Inflammatory macrophage treated with lipopolysaccharide for 4 hours (primary cell): ENCODE data around the gene DOLPP1.
"Not testable (repeated sequence)": the region's sequence is repeated elsewhere in the genome, so short reads cannot be mapped to it uniquely, and the experiment has no call there.

Experiments
- DNase-seq: peaks from one replicate; pipeline ENCODE4 v3.0.0-alpha.2; 2020

DOLPP1 gene, protein sequence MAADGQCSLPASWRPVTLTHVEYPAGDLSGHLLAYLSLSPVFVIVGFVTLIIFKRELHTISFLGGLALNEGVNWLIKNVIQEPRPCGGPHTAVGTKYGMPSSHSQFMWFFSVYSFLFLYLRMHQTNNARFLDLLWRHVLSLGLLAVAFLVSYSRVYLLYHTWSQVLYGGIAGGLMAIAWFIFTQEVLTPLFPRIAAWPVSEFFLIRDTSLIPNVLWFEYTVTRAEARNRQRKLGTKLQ

GRCh38 chr9:129080601-129081387 is at the start of gene DOLPP1:
DOLPP1 (plus strand) TSS chr9:129081111; CDS start chr9:129081132, 21 bp downstream.
- DNase-seq, result peak; percentile 100

DNA sequence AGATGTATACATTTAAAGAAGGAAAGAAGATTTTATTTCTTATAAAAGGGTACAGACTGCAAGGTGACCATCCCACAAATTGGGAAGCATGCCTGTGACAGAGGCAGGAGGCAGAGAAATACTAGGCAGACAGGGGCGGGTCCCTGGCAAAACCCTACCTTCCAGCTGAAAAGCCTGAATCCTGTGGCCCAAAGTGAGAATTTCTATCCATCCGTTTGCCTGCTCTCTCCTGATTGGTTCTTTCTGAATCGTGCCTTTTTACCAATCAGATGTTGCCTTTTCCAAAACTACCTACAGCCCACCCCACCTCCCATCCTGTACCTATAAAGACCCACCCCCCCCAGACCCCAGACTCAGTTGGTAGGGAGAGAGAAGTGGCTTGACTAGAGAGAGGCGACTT is 49.4 kb upstream of the DOLPP1 start:
- DNase-seq, result no peak

DNA sequence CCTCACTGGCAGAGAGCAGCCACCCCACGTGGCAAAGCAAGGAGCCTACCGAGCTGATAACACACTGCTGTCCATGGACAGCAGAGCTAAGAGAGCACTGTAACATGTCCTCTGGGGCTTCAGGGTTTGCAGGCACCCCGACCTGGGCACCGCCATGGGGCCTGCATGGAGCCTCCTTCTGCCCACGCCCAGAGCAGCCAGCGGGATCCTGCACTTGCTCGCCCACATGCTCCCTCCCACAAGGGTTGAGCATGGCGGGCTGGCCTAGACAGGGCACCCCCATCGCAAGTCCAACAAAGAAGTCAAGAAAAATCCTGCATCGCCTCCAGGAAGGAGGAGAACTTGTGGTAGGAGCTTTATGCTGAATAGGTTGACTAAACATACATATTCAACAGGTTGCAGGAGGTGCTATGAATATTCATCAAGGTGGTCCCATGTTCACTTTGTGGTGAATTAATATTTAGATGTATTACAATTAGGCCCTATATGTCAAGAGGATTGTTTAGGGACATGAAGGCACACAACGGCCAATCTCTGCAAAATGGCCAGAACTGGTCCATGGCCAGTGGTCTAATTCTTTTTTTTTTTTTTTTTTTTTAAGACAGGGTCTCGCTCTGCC is 48.3 kb upstream of the DOLPP1 start:
- DNase-seq, result no peak

DNA sequence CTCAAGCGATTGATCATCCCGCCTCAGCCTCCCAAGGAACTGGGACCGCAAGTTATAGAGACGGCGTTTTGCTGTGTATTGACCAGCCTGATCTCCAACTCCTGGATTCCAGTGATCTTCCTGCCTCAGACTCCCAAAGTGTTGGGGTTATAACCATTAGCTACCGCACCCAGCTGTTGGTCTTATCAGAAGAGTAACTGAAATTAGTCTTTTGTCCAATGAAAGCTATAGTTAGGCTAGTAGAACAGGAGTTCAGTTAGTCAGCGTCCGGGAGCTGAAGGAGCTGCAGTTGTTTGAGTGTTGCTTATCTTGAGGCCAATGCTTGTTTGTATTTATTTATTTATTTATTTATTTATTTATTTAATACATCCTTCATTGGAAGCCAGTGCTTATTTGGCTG is 47.7 kb upstream of the DOLPP1 start:
- no peak for DNase-seq

DNA sequence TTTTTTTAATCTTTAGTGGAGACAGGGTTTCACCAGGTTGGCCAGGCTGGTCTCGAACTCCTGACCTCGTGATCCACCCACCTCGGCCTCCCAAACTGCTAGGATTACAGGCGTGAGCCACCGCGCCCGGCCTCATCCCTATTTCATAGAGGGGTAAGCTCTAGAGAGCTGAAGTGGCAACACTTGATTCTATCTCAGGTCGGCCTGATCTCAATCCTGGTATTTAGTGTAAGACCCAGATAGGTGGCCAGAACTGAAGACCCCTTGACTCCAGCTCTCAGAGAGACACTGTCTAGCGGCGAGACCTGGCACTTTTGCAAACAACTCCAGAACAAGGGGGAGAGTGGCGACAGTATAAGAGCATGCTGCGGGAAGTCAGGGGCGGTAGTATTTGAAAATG is 45.1 kb upstream of the DOLPP1 start:
- not testable (repeated sequence) for DNase-seq

DNA sequence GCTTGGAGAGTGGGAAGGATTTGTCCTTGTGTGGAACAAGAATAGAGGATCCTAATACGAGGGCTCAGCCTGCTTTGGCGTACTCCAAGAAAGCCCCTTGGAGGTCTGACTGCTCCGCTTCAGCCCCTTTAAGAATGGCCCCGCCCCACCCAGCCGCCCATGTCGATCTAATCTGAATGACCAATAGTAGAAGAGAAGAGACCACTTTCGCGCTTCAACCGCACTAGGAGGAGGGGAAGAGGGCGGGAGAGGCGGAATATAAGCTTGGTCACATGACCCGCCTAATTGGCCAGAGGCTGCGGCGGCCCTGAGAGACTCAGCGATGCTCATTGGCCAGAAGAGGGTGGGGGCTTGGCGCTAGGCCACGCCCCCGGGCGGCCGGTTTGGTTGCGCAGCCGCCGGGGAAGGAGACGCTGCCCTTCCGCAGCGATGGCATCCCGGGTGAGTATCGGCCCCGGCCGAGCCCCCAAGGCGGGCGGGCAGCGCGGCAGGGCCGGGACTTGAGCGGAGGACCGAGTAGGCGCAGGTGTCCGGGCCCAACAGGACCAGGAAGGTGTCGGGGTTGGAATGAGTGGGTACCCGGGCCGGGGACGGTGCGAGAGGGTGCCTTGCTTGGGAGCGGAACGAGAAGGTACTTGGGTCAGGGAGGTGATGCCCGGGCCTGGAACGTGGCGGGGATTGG is 44.5 kb upstream of the DOLPP1 start, which contains the start of gene MIGA2:
Gene MIGA2, plus strand, starts transcription at position 386 of the 682 bp plus-strand sequence. CDS start 3,969 bp downstream, outside the sequence.
- DNase-seq, result peak; percentile 99

- no peak for DNase-seq
Measured at GRCh38 chr9:129036923-129037766, 43.8 kb upstream of the DOLPP1 start.

GRCh38 chr9:129037767-129038098 is 43.2 kb upstream of the DOLPP1 start:
- DNase-seq, result no peak

GRCh38 chr9:129038109-129038852 is 42.6 kb upstream of the DOLPP1 start:
- DNase-seq, result no peak

- no peak for DNase-seq
Measured at GRCh38 chr9:129040113-129040643, 40.7 kb upstream of the DOLPP1 start.

DNA sequence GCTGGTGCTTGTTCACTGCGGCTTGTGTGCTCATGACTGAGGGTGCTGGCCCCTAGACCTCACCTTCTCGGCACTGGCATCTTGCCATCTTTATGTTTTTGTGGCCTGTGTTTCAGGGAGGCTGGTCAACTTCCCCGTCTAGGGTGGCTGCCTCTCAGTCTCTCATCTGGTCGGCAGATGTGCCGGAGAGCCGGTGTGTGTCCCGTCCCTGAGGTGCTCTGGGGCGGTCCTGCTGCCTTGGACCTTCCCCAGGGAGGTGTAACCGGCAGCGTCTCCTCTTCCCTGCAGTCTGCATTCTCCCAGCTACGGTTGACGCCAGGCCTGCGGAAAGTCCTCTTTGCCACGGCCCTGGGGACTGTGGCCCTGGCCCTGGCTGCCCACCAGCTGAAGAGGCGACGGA is 38.9 kb upstream of the DOLPP1 start:
- DNase-seq, result no peak

- no peak for DNase-seq
Measured at GRCh38 chr9:129052592-129052991, 28.3 kb upstream of the DOLPP1 start.

DNA sequence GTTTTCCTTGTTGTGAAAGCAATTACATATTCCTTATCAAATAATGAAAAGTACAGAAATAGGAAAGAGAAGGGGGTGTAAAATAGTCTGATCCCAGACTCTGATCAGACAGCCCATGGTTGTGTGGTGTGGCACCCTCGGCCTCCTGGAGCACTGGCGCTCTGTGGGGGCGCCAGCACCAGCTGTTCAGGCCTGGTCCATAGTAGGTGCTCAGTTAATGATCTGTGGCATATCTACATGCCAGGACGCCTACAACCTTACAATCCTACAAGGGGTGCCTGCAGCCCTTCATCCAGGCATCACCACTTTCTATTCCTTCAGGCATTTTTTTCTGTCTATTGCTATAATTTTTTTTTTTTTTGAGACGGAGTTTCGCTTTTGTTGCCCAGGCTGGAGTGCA is 27.9 kb upstream of the DOLPP1 start:
- DNase-seq, result no peak

- no peak for DNase-seq
Measured at GRCh38 chr9:129054163-129054851, 26.6 kb upstream of the DOLPP1 start.

- DNase-seq, result peak; percentile 86
Measured at GRCh38 chr9:129058965-129059795, 21.7 kb upstream of the DOLPP1 start.

DNA sequence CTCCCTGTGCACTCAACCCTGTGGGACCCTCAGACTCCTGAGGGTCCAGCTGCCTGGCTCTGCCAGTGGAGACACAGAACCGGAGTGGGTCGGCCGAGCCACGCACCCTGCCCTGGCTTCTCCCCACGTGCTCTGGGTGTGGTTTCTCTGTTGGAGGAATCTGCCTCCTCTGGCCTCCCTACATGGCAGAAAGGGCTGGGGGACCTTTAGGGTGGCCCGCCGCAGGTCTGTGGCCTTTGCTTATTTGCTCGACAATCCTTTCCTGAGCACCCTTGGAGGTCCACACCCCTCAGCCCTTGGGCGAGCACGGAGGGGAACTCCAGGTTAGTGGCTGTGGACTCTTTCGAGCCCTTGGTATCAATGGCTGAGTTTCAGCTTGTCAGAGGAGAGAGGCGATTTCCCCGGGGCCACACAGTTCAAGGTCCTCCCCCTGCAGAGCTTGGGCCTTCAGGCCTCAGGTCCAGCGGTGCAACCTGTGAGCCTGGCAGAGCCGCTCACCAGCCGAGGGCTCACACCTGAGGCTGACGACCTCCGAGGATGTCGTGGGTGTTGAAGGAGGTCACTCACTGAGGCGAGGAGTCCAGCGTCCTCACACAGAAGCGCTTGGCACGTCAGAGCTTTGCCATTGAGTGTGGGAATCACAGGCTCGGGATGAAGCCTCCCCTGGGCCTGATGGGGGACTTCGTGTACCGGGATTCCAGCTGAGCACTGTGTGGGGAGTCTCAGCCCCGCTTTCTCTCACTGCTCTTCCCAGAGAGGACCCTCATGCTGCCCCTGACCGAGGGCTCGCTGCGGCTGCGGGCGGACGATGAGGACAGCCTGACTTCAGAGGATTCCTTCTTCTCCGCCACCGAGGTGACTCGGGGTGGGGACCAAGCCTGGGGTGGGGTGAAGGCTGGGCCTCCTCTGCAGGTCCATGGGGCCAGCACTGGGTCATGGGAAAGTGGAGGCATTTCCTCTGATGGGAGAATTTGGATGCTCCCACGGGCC is 20.8 kb upstream of the DOLPP1 start:
- no peak for DNase-seq

DNA sequence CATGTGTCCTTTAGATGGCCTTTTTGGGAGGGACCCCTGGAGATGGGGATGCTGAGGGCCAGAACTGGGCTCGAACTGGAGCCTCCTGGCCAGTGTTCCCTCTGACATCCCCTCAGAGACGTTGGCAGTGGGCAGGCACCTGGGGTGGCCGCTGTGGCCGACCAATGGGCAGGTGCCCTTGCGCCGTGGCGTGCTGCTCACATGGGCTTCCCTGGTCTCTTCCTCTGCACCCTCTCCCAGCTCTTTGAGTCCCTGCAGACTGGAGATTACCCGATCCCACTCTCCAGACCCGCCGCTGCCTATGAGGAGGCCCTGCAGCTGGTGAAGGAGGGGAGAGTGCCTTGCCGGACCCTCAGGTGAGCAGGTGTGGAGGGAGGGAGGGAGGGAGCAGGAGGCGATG is 19.9 kb upstream of the DOLPP1 start:
- no peak for DNase-seq

- no peak for DNase-seq
Measured at GRCh38 chr9:129063061-129063460, 17.9 kb upstream of the DOLPP1 start.

DNA sequence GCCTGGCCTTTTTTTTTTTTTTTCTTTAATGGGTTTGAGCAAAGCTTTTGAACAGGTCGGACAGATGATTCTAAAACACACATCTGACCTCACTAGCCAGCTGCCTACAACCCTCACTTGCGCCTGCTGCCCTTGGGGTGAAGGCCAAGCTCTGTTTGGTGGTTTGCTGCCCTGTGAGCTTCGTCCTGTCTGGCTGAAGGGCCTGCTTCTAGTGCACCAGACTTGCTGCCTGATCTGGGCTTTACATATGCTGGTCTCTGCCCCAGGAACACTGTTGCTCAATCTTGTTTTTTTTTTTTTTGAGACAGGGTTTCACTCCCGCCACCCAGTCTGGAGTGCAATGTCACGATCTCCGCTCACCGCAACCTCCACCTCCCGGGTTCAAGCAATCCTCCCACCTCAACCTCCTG is 16.4 kb upstream of the DOLPP1 start:
- no peak for DNase-seq
